Neural cell (in vitro differentiated cells): Measurements from ENCODE around the gene CCNDBP1.

Experiments used
- EP300 ChIP-seq: fragments of 450-650 bp; conservative IDR thresholded peaks from 2 replicates; pipeline ENCODE4 v1.6.1; 2014; ENCODE audit warnings: antibody characterized with exemption, mild to moderate bottlenecking, moderate library complexity; ENCODE audit not compliant: poor library complexity, severe bottlenecking
- EZH2 ChIP-seq: fragments of 200-600, 300-800 bp; shearing (Covaris generic), sonication (generic); IDR thresholded peaks from 2 replicates; pipeline ENCODE4 v1.6.1; 2014; ENCODE audit warnings: antibody characterized with exemption, low read length, borderline replicate concordance, mild to moderate bottlenecking; ENCODE audit not compliant: insufficient read depth, poor library complexity, severe bottlenecking
- TF ChIP-seq, protein P1 (sequence below): fragments of 450-650 bp; IDR thresholded peaks from 2 replicates; pipeline ENCODE4 v1.5.1; 2014; ENCODE audit warnings: antibody characterized with exemption, mild to moderate bottlenecking, moderate library complexity; ENCODE audit not compliant: poor library complexity, severe bottlenecking

DNA sequence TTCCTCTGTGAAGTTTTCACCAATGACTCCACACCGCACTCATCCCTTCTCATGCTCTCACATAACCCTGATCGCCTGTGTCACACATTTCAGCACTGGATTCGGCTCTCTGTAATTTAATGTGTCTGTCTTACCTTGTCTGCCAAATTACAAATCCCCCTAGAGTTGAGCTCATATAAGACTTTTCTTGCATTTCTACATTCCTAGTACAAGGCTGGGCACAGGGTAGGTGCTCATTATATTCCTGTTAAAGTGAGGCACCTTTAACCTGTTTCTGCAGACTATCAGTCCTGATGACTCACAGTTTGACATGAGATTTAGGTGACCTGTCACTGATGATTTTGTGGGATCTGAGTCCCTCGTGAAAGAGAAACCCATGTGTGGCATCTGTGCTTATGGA, 58.9 kb downstream of the CCNDBP1 start:
- no peak for TF ChIP-seq EZH2
- TF ChIP-seq, protein P1, sequence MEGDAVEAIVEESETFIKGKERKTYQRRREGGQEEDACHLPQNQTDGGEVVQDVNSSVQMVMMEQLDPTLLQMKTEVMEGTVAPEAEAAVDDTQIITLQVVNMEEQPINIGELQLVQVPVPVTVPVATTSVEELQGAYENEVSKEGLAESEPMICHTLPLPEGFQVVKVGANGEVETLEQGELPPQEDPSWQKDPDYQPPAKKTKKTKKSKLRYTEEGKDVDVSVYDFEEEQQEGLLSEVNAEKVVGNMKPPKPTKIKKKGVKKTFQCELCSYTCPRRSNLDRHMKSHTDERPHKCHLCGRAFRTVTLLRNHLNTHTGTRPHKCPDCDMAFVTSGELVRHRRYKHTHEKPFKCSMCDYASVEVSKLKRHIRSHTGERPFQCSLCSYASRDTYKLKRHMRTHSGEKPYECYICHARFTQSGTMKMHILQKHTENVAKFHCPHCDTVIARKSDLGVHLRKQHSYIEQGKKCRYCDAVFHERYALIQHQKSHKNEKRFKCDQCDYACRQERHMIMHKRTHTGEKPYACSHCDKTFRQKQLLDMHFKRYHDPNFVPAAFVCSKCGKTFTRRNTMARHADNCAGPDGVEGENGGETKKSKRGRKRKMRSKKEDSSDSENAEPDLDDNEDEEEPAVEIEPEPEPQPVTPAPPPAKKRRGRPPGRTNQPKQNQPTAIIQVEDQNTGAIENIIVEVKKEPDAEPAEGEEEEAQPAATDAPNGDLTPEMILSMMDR = no peak
- no peak for TF ChIP-seq EP300
